Measurements from ENCODE around the gene IP6K2.

- no peak for TF ChIP-seq CTCF (IDR thresholded peaks at IDR 0.05 in 4 of 5, conservative IDR thresholded peaks at IDR 0.05 in 1 of 5)
- TF ChIP-seq POLR2A (IDR thresholded peaks at IDR 0.05): no peak
These were observed 20.9 kb downstream of the IP6K2 start for GRCh38 chr3:48696156-48696555.
